Measurements from ENCODE around the gene GRIK3.

- TF ChIP-seq CTCF (IDR thresholded peaks at IDR 0.05) (no peak), ZFX (IDR thresholded peaks at IDR 0.05; ENCODE audit: borderline replicate concordance) (no peak)
These were observed 71.3 kb downstream of the GRIK3 start for GRCh38 chr1:36963006-36963405.

Data from 22Rv1 (cell line).